Activated CD8-positive, alpha-beta T cell treated with anti-CD3 and anti-CD28 coated beads for 36 hours (primary cell): Measurements from ENCODE around the gene ACOT11. TPM values are rescaled to one million over a fixed set of nuclear protein-coding genes. Genes with fewer than 3 reads are reported as not detected.

Source experiments
- ATAC-seq: fragments of 200-7000 bp; cut with Tn5 transposase; one replicate; pipeline ENCODE4 v1.10.0; 2021; ENCODE audit warnings: mild to moderate bottlenecking, moderate library complexity
- CTCF ChIA-PET: fragments of 350-600 bp; sonication (Branson Sonifier 250); formaldehyde crosslinking; loops from one replicate; lab custom pipeline; 2021; ENCODE audit warnings: antibody characterized with exemption; lab: Charles Lee
- POLR2A ChIA-PET: fragments of 350-600 bp; sonication (Branson Sonifier 250); formaldehyde crosslinking; loops from one replicate; lab custom pipeline; 2021; ENCODE audit warnings: antibody characterized with exemption; lab: Charles Lee
- DNase-seq: peaks from one replicate; pipeline ENCODE4 v3.0.0-alpha.2; 2020
- H3K27ac Mint-ChIP-seq: one replicate; pipeline ENCODE4 v1.8.0; 2021; ENCODE audit warnings: mild to moderate bottlenecking, mixed read lengths
- H3K27me3 Mint-ChIP-seq: one replicate; pipeline ENCODE4 v1.8.0; 2021; ENCODE audit warnings: mixed read lengths
- H3K36me3 Mint-ChIP-seq: one replicate; pipeline ENCODE4 v1.8.0; 2021; ENCODE audit warnings: low read depth, mixed read lengths
- H3K4me1 Mint-ChIP-seq: one replicate; pipeline ENCODE4 v1.8.0; 2021; ENCODE audit warnings: low read depth, mixed read lengths
- H3K4me3 Mint-ChIP-seq: one replicate; pipeline ENCODE4 v1.8.0; 2021; ENCODE audit warnings: mild to moderate bottlenecking, moderate library complexity, mixed read lengths
- H3K9me3 Mint-ChIP-seq: one replicate; pipeline ENCODE4 v1.8.0; 2021; ENCODE audit warnings: mixed read lengths
- CTCF ChIP-seq: fragments of 200-600 bp; IDR thresholded peaks from one replicate; pipeline ENCODE4 v1.8.0; 2022; ENCODE audit warnings: antibody characterized with exemption, mild to moderate bottlenecking
- intact Hi-C: fragments of 100-400 bp; cut with micrococcal nuclease; formaldehyde crosslinking; loops from one replicate; pipeline ENCODE4 v1.10.0; 2022
- total RNA-seq, 2 experiments: library from RNA; stranded (reverse); gene quantifications; one replicate each; pipeline ENCODE4 v1.2.3, GENCODE V29; 2021

The ACOT11 gene
- total RNA-seq, 2 experiments from 2014 or later = 1.1 to 1.2 TPM

- H3K4me1 Mint-ChIP-seq = no peaks in the 10 kb centered on the region
- POLR2A ChIA-PET = interaction anchor here (0.6 kb wide), 1 partner anchor 266 kb away, joined by 3 read pairs; no protein-coding TSS in a partner anchor
- H3K27me3 Mint-ChIP-seq = no peaks in the 10 kb centered on the region
- DNase-seq (no peak), ATAC-seq (no peak)
- H3K36me3 Mint-ChIP-seq = no peaks in the 10 kb centered on the region
- no peak overlapping the region for H3K4me3 Mint-ChIP-seq
- CTCF ChIA-PET = no interaction called here
- no peak overlapping the region for H3K27ac Mint-ChIP-seq
- TF ChIP-seq CTCF = no peak
- H3K9me3 Mint-ChIP-seq = no peaks in the 10 kb centered on the region
- intact Hi-C loops = no loop called here
These were observed 27.1 kb downstream of the ACOT11 start for GRCh38 chr1:54575161-54575560.

- TF ChIP-seq CTCF = no peak
- Mint-ChIP-seq H3K27ac (no peak overlapping the region), H3K4me3 (no peak overlapping the region), H3K9me3 (no peaks in the 10 kb centered on the region), H3K27me3 (no peaks in the 10 kb centered on the region), H3K4me1 (no peaks in the 10 kb centered on the region), H3K36me3 (no peaks in the 10 kb centered on the region)
- no peak for ATAC-seq
- DNase-seq = no peak
- POLR2A ChIA-PET = interaction anchor here (0.6 kb wide), 1 partner anchor 266 kb away, joined by 3 read pairs; no protein-coding TSS in a partner anchor
- CTCF ChIA-PET = interaction anchor here (1.4 kb wide), 1 partner anchor 12 kb away, joined by 3 read pairs; no protein-coding TSS in a partner anchor
- intact Hi-C loops = no loop called here
These were observed 27.7 kb downstream of the ACOT11 start for GRCh38 chr1:54575605-54576290.

GRCh38 chr1:54577612-54578011 is 29.6 kb downstream of the ACOT11 start:
- TF ChIP-seq CTCF = no peak
- Mint-ChIP-seq H3K4me3 (no peak overlapping the region), H3K4me1 (no peaks in the 10 kb centered on the region), H3K27ac (no peak overlapping the region), H3K9me3 (no peaks in the 10 kb centered on the region), H3K36me3 (no peaks in the 10 kb centered on the region), H3K27me3 (no peaks in the 10 kb centered on the region)
- ChIA-PET POLR2A (no interaction called here), CTCF (interaction anchor here (1.4 kb wide), 1 partner anchor 78 kb away, joined by 3 read pairs; no protein-coding TSS in a partner anchor)
- no peak for ATAC-seq
- no peak for DNase-seq
- intact Hi-C loops = no loop called here

GRCh38 chr1:54579337-54579781 is 31.3 kb downstream of the ACOT11 start:
- no peak for ATAC-seq
- Mint-ChIP-seq H3K9me3 (no peaks in the 10 kb centered on the region), H3K36me3 (no peaks in the 10 kb centered on the region), H3K4me3 (no peak overlapping the region), H3K27ac (no peak overlapping the region), H3K27me3 (no peaks in the 10 kb centered on the region), H3K4me1 (no peaks in the 10 kb centered on the region)
- TF ChIP-seq CTCF = no peak
- POLR2A ChIA-PET = interaction anchor here (0.7 kb wide), 1 partner anchor 120 kb away, joined by 3 read pairs; no protein-coding TSS in a partner anchor
- intact Hi-C loops = no loop called here
- CTCF ChIA-PET = no interaction called here
- DNase-seq = no peak

GRCh38 chr1:54580856-54581550 is 33.0 kb downstream of the ACOT11 start:
- DNase-seq = no peak
- ChIA-PET POLR2A (no interaction called here), CTCF (no interaction called here)
- no peaks in the 10 kb centered on the region for H3K27me3 Mint-ChIP-seq
- no peak overlapping the region for H3K4me3 Mint-ChIP-seq
- no peaks in the 10 kb centered on the region for H3K4me1 Mint-ChIP-seq
- no peaks in the 10 kb centered on the region for H3K36me3 Mint-ChIP-seq
- ATAC-seq = no peak
- H3K9me3 Mint-ChIP-seq = no peaks in the 10 kb centered on the region
- intact Hi-C loops = no loop called here
- H3K27ac Mint-ChIP-seq = no peak overlapping the region
- TF ChIP-seq CTCF = no peak
